ENCODE results near the gene CCNY.

The CCNY gene

DNA sequence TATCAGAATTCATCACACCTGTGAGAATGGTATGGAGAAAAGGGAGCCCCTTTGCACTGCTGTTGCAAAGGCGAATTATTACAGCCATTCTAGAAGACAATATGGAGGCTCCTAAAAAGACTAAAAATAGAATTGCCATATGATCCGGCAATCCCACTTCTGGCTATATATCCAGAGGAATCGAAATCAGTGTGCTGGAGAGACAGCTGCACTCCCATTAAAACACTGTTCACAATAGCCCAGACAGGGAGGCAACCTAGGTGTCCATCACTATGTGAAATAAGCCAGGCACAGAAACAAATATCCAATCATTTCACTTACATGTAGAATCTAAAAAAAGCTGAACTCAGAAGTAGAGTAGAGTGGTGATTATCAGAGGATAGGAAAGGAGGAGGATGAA, 242.8 kb downstream of the CCNY start:
- Histone ChIP-seq H3K9me3 (ENCODE audit: control extremely low read depth in 1 of 5, control insufficient read depth in 4 of 5, insufficient read depth in 2 of 5, low read depth in 1 of 5, low read length in 4 of 5) (no peaks in the 10 kb centered on the region), H3K27me3 (replicated peaks in 2 of 5; ENCODE audit: control insufficient read depth in 4 of 5, insufficient read depth in 5 of 5, low read length in 4 of 5) (no peaks in the 10 kb centered on the region), H3K27ac (ENCODE audit: insufficient read depth in 1 of 2, low read depth in 1 of 2, low read length in 2 of 2, poor library complexity in 1 of 2, severe bottlenecking in 2 of 2) (no peak overlapping the region), H3K36me3 (ENCODE audit: control insufficient read depth in 4 of 4, insufficient read depth in 4 of 4, low read length in 3 of 4) (peaks cover 0 to 2% (median 0%) of the 10 kb centered on the region in 4 experiments), H3K4me3 (ENCODE audit: control insufficient read depth in 1 of 7, extremely low read depth in 1 of 7, insufficient read depth in 4 of 7, low read depth in 2 of 7, low read length in 6 of 7) (no peak overlapping the region), H3K4me1 (ENCODE audit: control extremely low read depth in 1 of 4, control insufficient read depth in 4 of 4, insufficient read depth in 4 of 4, low read length in 3 of 4) (no peaks in the 10 kb centered on the region)
- POLR2A ChIA-PET = no interaction called here
- CTCF ChIA-PET = interaction anchor here (2.0 to 3.1 kb wide), 3 partner anchors 15 to 18 kb away, joined by 7 to 15 read pairs (median 7); no protein-coding TSS in a partner anchor
- WGBS (ENCODE audit: insufficient coverage) = 96% methylated on average over 3 of the region's 3 CpGs
- no peak for DNase-seq

DNA sequence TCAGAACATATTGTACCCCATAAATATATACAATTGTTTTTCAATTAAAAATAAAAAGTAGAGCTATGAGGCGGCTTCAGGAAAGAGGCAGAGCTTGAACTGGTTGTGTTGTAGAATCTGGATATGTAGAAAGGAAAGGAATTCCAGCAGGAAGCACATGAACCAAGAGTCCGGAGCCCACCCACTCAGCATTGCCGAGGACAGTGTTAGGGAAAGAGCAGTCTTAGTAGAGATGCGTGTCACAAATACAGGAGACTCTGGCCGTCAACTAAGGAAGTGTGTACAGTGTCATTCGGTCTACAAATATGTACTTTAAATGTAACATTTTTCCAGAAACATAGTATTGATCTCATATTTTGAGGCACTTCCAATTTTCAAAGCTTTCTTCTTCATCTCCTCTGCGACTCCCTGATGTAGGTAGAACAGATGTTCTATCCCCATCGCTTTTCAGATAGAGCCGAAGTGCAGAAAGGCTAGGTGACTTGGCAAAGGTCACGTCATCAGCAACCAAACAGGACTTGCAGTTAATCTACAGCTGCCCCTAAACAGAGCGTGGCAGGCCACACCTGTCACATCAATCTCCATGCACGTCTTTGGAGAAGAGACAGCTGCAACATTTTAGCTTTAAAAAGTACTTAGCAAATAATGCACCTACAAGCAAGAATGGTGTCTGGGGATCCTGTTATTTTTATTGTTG, 243.6 kb downstream of the CCNY start:
- Histone ChIP-seq H3K9me3 (ENCODE audit: control extremely low read depth in 1 of 5, control insufficient read depth in 4 of 5, insufficient read depth in 2 of 5, low read depth in 1 of 5, low read length in 4 of 5) (no peaks in the 10 kb centered on the region), H3K27ac (ENCODE audit: insufficient read depth in 1 of 2, low read depth in 1 of 2, low read length in 2 of 2, poor library complexity in 1 of 2, severe bottlenecking in 2 of 2) (no peak overlapping the region), H3K27me3 (replicated peaks in 2 of 5; ENCODE audit: control insufficient read depth in 4 of 5, insufficient read depth in 5 of 5, low read length in 4 of 5) (no peaks in the 10 kb centered on the region), H3K4me1 (ENCODE audit: control extremely low read depth in 1 of 4, control insufficient read depth in 4 of 4, insufficient read depth in 4 of 4, low read length in 3 of 4) (no peaks in the 10 kb centered on the region), H3K36me3 (ENCODE audit: control insufficient read depth in 4 of 4, insufficient read depth in 4 of 4, low read length in 3 of 4) (peaks cover 0 to under 1% (median 0%) of the 10 kb centered on the region in 4 experiments), H3K4me3 (ENCODE audit: control insufficient read depth in 1 of 7, extremely low read depth in 1 of 7, insufficient read depth in 4 of 7, low read depth in 2 of 7, low read length in 6 of 7) (no peak overlapping the region)
- no peak for DNase-seq
- WGBS (ENCODE audit: insufficient coverage) = 88% methylated on average over 6 of the region's 12 CpGs
- ChIA-PET CTCF (interaction anchor here (0.6 to 3.1 kb wide), 4 partner anchors 16 to 75 kb away, joined by 3 to 15 read pairs (median 7); no protein-coding TSS in a partner anchor), POLR2A (no interaction called here)

GRCh38 chr10:35580423-35580770, 244.1 kb downstream of the CCNY start:
- H3K36me3 ChIP-seq (ENCODE audit: control insufficient read depth in 4 of 4, insufficient read depth in 4 of 4, low read length in 3 of 4) = no peaks in the 10 kb centered on the region
- WGBS (ENCODE audit: insufficient coverage) = 91% methylated on average over 3 of the region's 3 CpGs
- H3K27me3 ChIP-seq (replicated peaks in 2 of 5; ENCODE audit: control insufficient read depth in 4 of 5, insufficient read depth in 5 of 5, low read length in 4 of 5) = no peaks in the 10 kb centered on the region
- H3K27ac ChIP-seq (ENCODE audit: insufficient read depth in 1 of 2, low read depth in 1 of 2, low read length in 2 of 2, poor library complexity in 1 of 2, severe bottlenecking in 2 of 2) = no peak overlapping the region
- ChIA-PET POLR2A (no interaction called here), CTCF (interaction anchor here (2.0 to 3.1 kb wide), 3 partner anchors 17 to 19 kb away, joined by 7 to 15 read pairs (median 7); no protein-coding TSS in a partner anchor)
- no peaks in the 10 kb centered on the region for H3K4me1 ChIP-seq (ENCODE audit: control extremely low read depth in 1 of 4, control insufficient read depth in 4 of 4, insufficient read depth in 4 of 4, low read length in 3 of 4)
- DNase-seq = no peak
- no peak overlapping the region for H3K4me3 ChIP-seq (ENCODE audit: control insufficient read depth in 1 of 7, extremely low read depth in 1 of 7, insufficient read depth in 4 of 7, low read depth in 2 of 7, low read length in 6 of 7)
- H3K9me3 ChIP-seq (ENCODE audit: control extremely low read depth in 1 of 5, control insufficient read depth in 4 of 5, insufficient read depth in 2 of 5, low read depth in 1 of 5, low read length in 4 of 5) = no peaks in the 10 kb centered on the region

DNA sequence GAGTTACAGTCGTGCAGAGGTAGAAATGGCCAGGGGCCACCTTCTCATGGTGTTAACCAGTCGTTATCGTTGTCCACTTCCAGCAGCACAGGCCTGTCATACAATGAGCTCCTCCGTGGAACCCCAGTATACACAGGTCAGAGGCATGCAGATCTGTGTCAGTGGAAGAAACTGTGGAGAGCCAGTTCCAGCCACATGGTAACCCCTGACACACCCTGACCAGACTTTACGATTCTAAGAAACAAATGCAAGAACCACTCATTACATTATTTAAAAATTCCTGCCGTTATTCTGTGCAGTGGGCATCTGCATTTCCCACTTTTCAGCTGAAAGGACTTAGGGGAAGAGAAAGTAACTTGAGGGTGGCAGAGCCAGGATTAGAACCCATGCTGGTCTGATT, 245.3 kb downstream of the CCNY start:
- WGBS (ENCODE audit: insufficient coverage) = 96% methylated on average over 6 of the region's 6 CpGs
- H3K27ac ChIP-seq (ENCODE audit: insufficient read depth in 1 of 2, low read depth in 1 of 2, low read length in 2 of 2, poor library complexity in 1 of 2, severe bottlenecking in 2 of 2) = no peak overlapping the region
- no peak overlapping the region for H3K4me3 ChIP-seq (ENCODE audit: control insufficient read depth in 1 of 7, extremely low read depth in 1 of 7, insufficient read depth in 4 of 7, low read depth in 2 of 7, low read length in 6 of 7)
- H3K27me3 ChIP-seq (replicated peaks in 2 of 5; ENCODE audit: control insufficient read depth in 4 of 5, insufficient read depth in 5 of 5, low read length in 4 of 5) = no peaks in the 10 kb centered on the region
- H3K9me3 ChIP-seq (ENCODE audit: control extremely low read depth in 1 of 5, control insufficient read depth in 4 of 5, insufficient read depth in 2 of 5, low read depth in 1 of 5, low read length in 4 of 5) = no peaks in the 10 kb centered on the region
- H3K4me1 ChIP-seq (ENCODE audit: control extremely low read depth in 1 of 4, control insufficient read depth in 4 of 4, insufficient read depth in 4 of 4, low read length in 3 of 4) = no peaks in the 10 kb centered on the region
- ChIA-PET POLR2A (no interaction called here), CTCF (no interaction called here)
- no peak for DNase-seq
- no peaks in the 10 kb centered on the region for H3K36me3 ChIP-seq (ENCODE audit: control insufficient read depth in 4 of 4, insufficient read depth in 4 of 4, low read length in 3 of 4)

DNA sequence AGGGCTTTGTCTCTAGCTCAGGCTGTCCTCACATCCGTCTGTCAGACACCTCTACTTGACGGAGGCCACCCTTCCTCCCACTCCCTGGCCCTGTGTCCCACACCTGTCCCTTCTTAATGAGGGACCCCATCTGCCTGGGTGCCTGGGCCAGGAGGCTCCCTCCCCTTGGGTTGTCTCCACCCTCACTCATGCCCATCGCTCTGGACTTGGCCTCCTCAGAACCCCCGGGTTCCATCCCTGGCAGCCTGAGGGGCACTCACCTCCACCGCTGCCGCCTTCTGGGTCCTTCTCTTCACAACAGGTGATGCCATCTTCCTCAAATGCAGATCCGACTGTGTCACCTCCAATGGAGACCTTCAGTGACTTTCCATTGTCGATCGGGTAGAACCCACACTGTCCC, 248.6 kb downstream of the CCNY start:
- H3K9me3 ChIP-seq (ENCODE audit: control extremely low read depth in 1 of 5, control insufficient read depth in 4 of 5, insufficient read depth in 2 of 5, low read depth in 1 of 5, low read length in 4 of 5) = no peaks in the 10 kb centered on the region
- no peak overlapping the region for H3K4me3 ChIP-seq (ENCODE audit: control insufficient read depth in 1 of 7, extremely low read depth in 1 of 7, insufficient read depth in 4 of 7, low read depth in 2 of 7, low read length in 6 of 7)
- POLR2A ChIA-PET = no interaction called here
- 98% methylated on average over 9 of the region's 9 CpGs for WGBS (ENCODE audit: insufficient coverage)
- CTCF ChIA-PET = no interaction called here
- H3K36me3 ChIP-seq (ENCODE audit: control insufficient read depth in 4 of 4, insufficient read depth in 4 of 4, low read length in 3 of 4) = no peaks in the 10 kb centered on the region
- DNase-seq = no peak
- H3K4me1 ChIP-seq (ENCODE audit: control extremely low read depth in 1 of 4, control insufficient read depth in 4 of 4, insufficient read depth in 4 of 4, low read length in 3 of 4) = no peaks in the 10 kb centered on the region
- no peak overlapping the region for H3K27ac ChIP-seq (ENCODE audit: insufficient read depth in 1 of 2, low read depth in 1 of 2, low read length in 2 of 2, poor library complexity in 1 of 2, severe bottlenecking in 2 of 2)
- peaks cover 0 to 2% (median 0%) of the 10 kb centered on the region in 5 experiments for H3K27me3 ChIP-seq (replicated peaks in 2 of 5; ENCODE audit: control insufficient read depth in 4 of 5, insufficient read depth in 5 of 5, low read length in 4 of 5)

DNA sequence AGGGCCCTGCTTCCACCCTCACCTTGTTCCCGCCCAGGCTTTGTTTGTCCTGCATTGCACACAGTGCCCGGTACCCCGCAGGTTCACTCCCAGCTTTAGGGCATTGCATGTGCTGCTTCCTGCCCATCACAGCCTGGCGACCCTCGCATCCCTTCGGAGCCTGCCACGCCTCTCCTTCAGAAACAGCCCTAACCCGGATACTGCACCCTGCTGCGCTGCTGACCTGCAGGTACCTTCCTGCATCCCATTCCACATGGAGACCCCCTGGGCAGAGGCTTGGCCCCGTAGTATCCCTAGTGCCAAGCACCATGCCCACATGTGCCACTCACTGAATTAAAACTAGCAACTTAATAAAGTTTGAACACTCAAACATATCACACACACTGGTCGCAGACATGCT, 249.0 kb downstream of the CCNY start:
- H3K4me1 ChIP-seq (ENCODE audit: control extremely low read depth in 1 of 4, control insufficient read depth in 4 of 4, insufficient read depth in 4 of 4, low read length in 3 of 4) = no peaks in the 10 kb centered on the region
- H3K27ac ChIP-seq (ENCODE audit: insufficient read depth in 1 of 2, low read depth in 1 of 2, low read length in 2 of 2, poor library complexity in 1 of 2, severe bottlenecking in 2 of 2) = no peak overlapping the region
- WGBS (ENCODE audit: insufficient coverage) = 97% methylated on average over 11 of the region's 11 CpGs
- DNase-seq = no peak
- no peak overlapping the region for H3K4me3 ChIP-seq (ENCODE audit: control insufficient read depth in 1 of 7, extremely low read depth in 1 of 7, insufficient read depth in 4 of 7, low read depth in 2 of 7, low read length in 6 of 7)
- H3K27me3 ChIP-seq (replicated peaks in 2 of 5; ENCODE audit: control insufficient read depth in 4 of 5, insufficient read depth in 5 of 5, low read length in 4 of 5) = peaks cover 0 to 2% (median 0%) of the 10 kb centered on the region in 5 experiments
- peaks cover 0 to under 1% (median 0%) of the 10 kb centered on the region in 5 experiments for H3K9me3 ChIP-seq (ENCODE audit: control extremely low read depth in 1 of 5, control insufficient read depth in 4 of 5, insufficient read depth in 2 of 5, low read depth in 1 of 5, low read length in 4 of 5)
- ChIA-PET CTCF (no interaction called here), POLR2A (no interaction called here)
- no peaks in the 10 kb centered on the region for H3K36me3 ChIP-seq (ENCODE audit: control insufficient read depth in 4 of 4, insufficient read depth in 4 of 4, low read length in 3 of 4)

DNA sequence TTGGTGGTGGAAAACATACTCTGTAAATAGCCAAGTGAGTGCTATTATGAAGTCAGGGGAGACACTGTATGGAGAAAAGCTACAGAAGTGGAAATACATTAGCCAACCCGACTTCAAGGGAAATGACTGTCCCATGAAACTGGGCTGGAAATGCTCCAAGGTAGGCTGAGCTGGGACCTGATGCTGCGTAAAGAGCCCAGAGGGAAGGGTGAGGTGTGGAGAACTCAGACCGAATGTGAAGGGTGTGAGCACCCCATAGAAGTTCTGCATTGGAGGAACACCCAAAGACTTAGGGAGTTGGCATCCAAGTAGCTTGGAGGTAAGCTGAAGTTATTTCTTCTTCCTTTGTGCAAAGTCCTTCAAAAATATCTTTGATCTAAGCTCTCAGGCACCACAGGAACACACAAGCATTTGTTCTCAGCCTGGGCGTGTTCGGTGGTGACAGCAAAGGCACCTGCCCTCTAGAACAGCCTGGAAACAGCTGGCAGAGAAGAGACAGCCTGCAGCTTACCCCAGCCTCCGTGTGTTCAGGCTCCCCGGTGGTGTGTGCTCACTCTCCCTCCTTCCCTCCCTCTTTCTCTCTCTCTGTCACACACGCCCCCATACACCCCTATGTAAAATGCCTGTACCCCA, 249.7 kb downstream of the CCNY start:
- ChIA-PET POLR2A (no interaction called here), CTCF (interaction anchor here (1.2 kb wide), 1 partner anchor 12 kb away, joined by 3 read pairs; no protein-coding TSS in a partner anchor)
- 89% methylated on average over 4 of the region's 8 CpGs for whole genome bisulfite sequencing (ENCODE audit: insufficient coverage)
- Histone ChIP-seq H3K27me3 (replicated peaks in 2 of 5; ENCODE audit: control insufficient read depth in 4 of 5, insufficient read depth in 5 of 5, low read length in 4 of 5) (peaks cover 0 to 2% (median 0%) of the 10 kb centered on the region in 5 experiments), H3K4me3 (ENCODE audit: control insufficient read depth in 1 of 7, extremely low read depth in 1 of 7, insufficient read depth in 4 of 7, low read depth in 2 of 7, low read length in 6 of 7) (no peak overlapping the region), H3K27ac (ENCODE audit: insufficient read depth in 1 of 2, low read depth in 1 of 2, low read length in 2 of 2, poor library complexity in 1 of 2, severe bottlenecking in 2 of 2) (no peak overlapping the region), H3K4me1 (ENCODE audit: control extremely low read depth in 1 of 4, control insufficient read depth in 4 of 4, insufficient read depth in 4 of 4, low read length in 3 of 4) (no peaks in the 10 kb centered on the region), H3K36me3 (ENCODE audit: control insufficient read depth in 4 of 4, insufficient read depth in 4 of 4, low read length in 3 of 4) (no peaks in the 10 kb centered on the region), H3K9me3 (ENCODE audit: control extremely low read depth in 1 of 5, control insufficient read depth in 4 of 5, insufficient read depth in 2 of 5, low read depth in 1 of 5, low read length in 4 of 5) (peaks cover 0 to 4% (median 3%) of the 10 kb centered on the region in 5 experiments)
- no peak for DNase-seq

Measured in common myeloid progenitor, CD34-positive (primary cell).